ENCODE measurements around the gene PKP2.

The PKP2 gene

DNA sequence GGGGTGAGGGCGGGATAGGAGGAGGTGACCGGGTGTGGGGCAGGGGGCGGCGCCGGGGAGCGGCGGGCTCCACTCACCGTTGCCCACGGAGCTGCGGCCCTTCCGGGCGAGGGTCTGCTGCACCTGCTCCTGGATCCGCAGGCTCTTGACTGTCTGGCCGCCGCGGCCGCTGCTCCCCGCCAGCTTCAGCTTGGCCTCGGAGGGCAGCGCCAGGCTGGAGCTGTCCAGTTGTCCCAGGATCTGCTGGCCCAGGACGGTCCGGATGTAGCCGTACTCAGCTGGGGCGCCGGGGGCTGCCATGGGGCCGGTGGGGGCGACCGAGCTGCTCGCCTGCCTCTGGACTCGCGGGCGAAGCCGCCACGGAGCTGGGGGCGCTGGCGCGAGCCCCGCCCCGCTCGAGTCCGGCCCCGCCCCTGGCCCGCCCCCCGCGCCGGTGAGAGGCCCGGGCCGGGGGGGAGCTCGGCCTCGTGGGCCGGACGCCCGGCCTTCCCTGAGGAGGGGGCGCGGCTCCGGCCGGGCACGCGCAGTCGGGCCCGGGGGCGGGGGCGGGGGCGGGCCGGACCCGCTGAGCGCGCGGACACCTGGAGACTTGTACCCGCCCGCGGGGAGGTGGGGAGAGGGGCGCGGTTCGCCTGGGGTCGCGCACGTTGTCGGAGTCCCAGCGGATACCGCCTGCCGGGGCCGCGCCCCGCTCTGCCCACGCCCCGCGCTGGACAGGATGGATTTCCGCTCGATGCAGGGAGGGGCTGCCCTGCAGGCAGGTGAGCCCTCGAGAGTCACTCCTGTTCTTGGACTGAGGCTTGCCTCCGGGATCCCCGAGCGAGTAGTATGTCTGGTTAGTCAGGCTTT is at the start of gene PKP2:
TSS of gene PKP2 (minus strand) at position 346 of the 849 bp plus-strand sequence. CDS start at position 300, 46 bp downstream.
- peak; percentile 91 for DNase-seq (ENCODE audit: low spot score)

GRCh38 chr12:32944195-32944594 is 47.6 kb upstream of the PKP2 start:
- no peak for DNase-seq (ENCODE audit: low spot score)

DNA sequence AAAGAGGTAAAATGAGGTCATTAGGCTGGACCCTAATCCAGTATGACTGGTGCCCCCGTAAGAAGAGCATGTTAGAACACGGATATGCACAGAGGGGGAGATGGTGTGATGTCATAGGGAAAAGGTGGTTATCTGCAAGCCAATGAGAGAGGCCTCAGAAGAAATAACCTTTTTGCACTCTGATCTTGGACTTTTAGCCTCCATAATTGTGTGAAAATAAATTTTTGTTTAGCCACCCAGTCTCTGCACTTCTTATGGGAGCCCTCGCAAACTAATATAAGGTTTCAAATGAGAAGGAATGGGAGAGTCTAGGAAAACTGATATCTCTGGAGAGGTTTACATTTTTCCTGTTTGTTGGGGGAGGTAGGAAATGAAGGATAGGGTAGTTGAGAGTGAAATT is 43.2 kb upstream of the PKP2 start:
- DNase-seq (ENCODE audit: low spot score): no peak

- no peak for DNase-seq (ENCODE audit: low spot score)
Measured at GRCh38 chr12:32926963-32927362, 30.4 kb upstream of the PKP2 start.

GRCh38 chr12:32926356-32926755 is 29.8 kb upstream of the PKP2 start:
- DNase-seq (ENCODE audit: low spot score): no peak

GRCh38 chr12:32922546-32923297 is 26.1 kb upstream of the PKP2 start:
- no peak for DNase-seq (ENCODE audit: low spot score)

DNA sequence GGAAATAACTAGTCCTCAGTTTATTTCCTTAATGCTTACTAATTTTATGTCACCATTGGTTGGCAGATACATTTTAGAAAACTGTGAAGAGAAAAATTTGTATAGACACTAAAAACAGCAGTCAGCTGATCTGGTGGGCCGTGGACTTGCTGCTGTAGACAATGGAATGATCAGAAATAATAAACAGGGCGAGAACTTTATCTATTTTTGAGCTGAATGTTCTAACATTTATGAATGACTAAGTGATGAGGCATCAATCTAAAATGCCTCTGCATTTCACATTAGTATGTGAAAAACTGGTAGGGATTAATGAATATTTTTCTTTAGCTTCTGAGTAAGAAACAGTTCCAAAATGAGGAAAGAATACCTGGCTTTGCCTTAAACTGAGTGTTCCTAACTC is 24.8 kb upstream of the PKP2 start:
- no peak for DNase-seq (ENCODE audit: low spot score)

DNA sequence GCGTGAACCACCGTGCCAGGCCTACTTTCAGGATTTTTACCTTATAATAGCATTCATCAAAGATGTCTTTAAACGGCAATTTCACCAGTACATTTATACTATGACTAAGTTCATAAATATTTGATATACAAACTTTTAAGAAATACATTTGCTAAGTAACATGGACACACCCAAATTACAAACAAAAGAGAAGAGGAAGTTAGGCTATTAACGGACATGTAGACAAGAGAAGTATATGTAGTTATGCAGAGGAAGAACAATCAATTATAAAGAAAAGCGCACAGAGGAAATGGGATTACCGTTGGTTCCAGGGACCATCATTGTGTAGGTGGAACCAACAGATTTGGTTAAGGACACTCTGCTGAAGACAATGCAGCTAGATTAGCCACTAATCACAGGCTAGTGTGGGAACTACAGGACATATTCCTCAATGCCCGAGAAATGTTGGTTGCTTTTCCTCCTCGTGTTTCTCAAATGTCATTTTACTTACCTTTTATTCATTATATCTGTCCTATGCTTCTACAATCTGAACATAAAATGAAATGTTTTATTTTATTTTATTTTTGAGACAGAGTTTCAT is 24.0 kb upstream of the PKP2 start:
- no peak for DNase-seq (ENCODE audit: low spot score)

DNA sequence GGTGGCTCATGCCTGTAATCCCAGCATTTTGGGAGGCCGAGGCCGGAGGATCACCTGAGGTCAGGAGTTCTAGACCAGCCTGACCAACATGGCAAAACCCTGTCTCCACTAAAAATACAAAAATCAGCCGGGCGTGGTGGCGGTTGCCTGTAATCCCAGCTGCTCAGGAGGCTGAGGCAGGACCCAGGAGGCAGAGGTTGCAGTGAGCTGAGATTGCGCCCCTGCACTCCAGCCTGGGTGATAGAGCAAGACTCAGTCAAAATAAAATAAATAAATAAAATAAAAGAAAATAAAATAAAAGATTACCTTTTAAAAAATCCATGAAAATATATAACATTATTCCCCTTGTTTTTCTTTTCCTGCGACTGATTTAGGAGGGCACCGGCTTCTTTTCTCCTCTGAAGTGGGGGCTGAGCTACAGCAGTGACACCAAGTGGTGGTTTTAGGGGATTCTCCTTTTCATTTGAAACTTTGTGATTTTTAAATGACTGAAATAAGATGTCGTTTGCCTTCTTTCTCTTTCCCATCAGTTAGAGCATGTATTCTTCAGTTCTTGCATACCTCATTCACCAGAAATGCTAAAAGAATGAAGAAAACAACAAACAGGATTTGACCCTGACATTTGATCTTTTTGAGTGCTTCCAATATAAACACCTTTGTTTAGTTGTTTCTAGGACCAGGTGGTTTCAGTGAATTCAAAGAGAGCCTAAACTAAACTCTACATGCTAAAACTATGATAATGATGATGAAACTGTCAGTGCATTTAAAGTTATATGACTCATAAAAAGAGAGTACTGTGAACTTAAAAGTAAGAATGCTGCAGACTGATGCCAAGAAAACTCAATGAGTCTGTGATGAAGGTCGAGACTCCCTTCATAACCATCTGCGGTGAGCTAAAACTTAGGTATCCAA is 22.6 kb upstream of the PKP2 start:
- no peak for DNase-seq (ENCODE audit: low spot score)

- no peak for DNase-seq (ENCODE audit: low spot score)
Measured at GRCh38 chr12:32917094-32917611, 20.6 kb upstream of the PKP2 start.

- DNase-seq (ENCODE audit: low spot score): no peak
Measured at GRCh38 chr12:32907898-32908476, 11.4 kb upstream of the PKP2 start.

- DNase-seq (ENCODE audit: low spot score): no peak
Measured at GRCh38 chr12:32907166-32907565, 10.6 kb upstream of the PKP2 start.

DNA sequence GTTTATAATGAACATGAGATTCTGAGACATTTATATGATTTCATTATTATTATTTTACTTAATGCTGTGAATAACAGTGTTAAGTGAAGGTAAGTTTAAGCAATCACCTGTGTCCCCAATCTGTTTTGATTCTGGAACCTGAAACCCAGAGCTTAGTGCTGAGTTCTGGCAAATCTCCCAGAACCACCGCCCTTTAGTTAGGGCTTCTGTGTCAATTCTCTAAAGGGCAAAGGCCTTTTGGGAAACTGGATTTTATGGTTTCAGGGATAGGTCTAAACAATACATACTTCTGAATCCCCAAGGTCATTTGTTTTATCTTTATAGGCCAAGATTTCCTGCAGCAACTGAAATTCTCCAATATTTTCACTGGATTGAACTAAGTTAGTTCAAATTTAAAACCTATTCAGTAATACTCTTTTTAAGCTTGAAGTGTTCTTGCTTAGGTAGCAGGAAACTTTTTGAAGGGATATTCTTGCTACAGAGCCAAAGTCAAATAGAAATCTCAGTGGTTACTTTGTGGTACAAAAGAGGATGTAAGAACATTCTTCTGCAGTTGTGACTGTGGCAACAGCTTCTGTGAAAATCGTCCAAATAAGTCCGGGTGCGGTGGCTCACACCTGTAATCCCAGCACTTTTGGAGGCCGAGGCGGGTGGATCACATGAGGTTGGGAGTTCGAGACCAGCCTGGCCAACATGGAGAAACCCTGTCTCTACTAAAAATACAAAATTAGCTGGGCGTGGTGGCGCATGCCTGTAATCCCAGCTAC is 10.0 kb upstream of the PKP2 start:
- DNase-seq (ENCODE audit: low spot score): no peak

DNA sequence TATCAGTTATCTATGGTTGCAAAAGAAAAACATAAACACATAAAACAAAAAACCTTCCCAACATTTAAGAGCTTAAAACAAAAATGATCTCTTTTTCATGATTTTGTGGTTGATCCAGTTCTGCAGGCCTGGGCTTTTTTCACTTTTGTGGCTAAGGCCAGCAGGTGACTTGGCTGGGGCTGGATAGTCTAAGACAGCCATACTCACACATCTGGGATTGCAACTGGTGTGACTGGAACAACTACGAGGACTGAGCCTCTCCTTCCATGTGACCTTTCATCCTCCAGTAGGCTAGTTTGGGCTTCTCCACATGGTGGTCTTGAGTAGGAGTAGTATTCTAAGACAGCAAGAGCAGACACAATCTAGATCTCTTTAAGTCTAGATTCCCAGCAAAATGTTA is 7.2 kb upstream of the PKP2 start:
- no peak for DNase-seq (ENCODE audit: low spot score)

DNA sequence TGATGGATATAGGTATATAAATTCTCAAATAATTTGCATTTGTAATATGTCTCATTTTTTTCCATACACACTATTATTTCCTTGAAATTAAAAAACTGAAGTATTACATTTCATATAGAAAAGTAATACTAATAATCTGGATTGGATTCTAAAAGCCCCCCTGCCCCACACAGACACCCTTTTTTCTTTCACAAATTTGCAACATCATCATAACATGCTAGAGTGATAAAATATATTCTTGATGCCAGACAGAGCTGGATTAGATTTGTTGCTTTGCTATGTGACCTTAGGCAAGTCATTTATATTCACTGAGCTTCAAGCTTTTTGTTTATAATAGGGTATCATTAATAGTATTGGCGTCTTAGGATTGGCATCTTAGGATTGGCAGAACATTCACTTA is 6.7 kb upstream of the PKP2 start:
- DNase-seq (ENCODE audit: low spot score): no peak

GRCh38 chr12:32902287-32902997 is 5.9 kb upstream of the PKP2 start:
- DNase-seq (ENCODE audit: low spot score): no peak

DNA sequence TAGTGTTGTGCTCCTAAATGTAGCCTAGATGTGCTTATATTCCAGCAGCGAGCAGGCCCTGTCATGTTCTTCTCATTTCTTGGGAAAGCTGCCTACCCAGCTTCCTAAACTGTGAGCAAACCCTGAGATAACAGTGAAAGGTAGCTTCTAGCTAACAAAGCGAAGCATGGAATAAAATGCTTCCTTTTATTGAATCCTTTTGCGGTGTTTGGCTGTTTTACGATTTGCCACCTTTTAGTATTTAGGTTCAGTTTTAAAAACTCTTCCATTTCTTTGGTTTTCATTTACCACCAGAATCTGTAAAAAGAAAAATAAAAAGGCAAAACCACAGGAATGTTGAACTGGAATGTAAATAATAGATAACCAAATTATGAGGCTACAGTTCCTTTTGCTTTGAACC is 5.0 kb upstream of the PKP2 start:
- DNase-seq (ENCODE audit: low spot score): no peak

DNA sequence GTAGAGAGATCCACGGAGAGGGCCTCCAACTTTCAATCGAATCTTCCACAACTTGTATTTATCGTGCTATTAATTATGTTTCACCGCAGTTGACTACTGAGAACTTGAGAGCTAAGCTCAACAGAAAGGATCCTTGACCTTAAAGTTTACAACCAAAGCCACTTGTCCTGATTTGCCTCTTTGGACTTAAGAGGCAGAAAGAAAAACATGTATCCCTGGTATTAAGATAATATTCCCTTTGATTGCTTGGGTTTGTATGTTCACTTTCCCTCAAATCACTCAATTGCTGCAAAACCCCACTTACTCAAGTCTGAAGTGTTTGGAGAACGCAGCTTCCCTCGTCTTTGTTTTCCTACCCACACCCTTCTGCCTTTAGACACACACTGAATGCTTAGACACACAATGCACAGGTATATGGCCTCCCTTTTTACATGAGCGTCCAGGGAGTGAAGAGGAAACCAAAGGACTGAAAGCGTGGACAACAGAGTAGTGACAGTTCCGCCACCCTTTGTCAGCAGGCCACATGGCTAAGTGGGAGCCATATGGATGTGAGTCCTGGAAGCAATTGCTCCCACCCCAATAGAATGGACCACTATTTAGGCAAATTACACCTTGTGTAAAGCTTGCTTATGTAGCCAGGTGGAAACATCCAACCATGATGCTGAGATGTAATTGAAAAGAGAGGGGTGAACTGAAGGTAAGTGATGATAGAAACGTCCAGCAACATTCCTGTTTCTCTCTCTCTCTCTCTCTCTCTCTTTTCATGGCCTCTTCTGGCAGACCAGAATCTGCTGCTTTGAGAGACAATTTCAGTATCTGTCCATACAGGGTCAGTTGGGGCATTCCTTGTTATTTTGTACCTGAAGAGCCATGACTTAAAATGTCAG is 1.4 kb upstream of the PKP2 start:
- DNase-seq (ENCODE audit: low spot score): no peak

- DNase-seq (ENCODE audit: low spot score): no peak
Measured at GRCh38 chr12:32897281-32897610, 669 bp upstream of the PKP2 start.

Measured in ecto neural progenitor cell (in vitro differentiated cells).